HL-60 (cell line): Measurements from ENCODE around the gene GALNT17.

Experiments used
- DNase-seq, 2 experiments: peaks; one replicate each; pipeline ENCODE4 v3.0.0-alpha.2; 2010 to 2020; ENCODE audit warnings: low read depth in 1 of 2, low spot score in 1 of 2
- H3K27ac ChIP-seq: fragments of 250-450 bp; sonication (Bioruptor Pico); replicated peaks from 2 replicates; pipeline ENCODE4 v1.5.1; 2020; ENCODE audit warnings: mild to moderate bottlenecking, moderate library complexity
- H3K27me3 ChIP-seq: fragments of 250-450 bp; sonication (Bioruptor Pico); 2 replicates; pipeline ENCODE4 v1.5.1; 2021; ENCODE audit warnings: mild to moderate bottlenecking, moderate library complexity; ENCODE audit not compliant: insufficient read depth, poor library complexity, severe bottlenecking
- H3K4me3 ChIP-seq: replicated peaks from 2 replicates; pipeline ENCODE4 v1.5.1; 2011; ENCODE audit warnings: mild to moderate bottlenecking, control low read depth, low read length; ENCODE audit not compliant: insufficient read depth
- CTCF ChIP-seq: IDR thresholded peaks from one replicate; pipeline ENCODE4 v1.5.1; 2011; ENCODE audit warnings: low read length, control low read depth, inconsistent platforms; ENCODE audit not compliant: insufficient read depth
- GABPA ChIP-seq: IDR thresholded peaks from 2 replicates; pipeline ENCODE4 v1.6.1; 2012; ENCODE audit warnings: low read depth
- POLR2AphosphoS5 ChIP-seq: IDR thresholded peaks from 2 replicates; pipeline ENCODE4 v1.6.1; 2012; ENCODE audit warnings: low read depth
- REST ChIP-seq: IDR thresholded peaks from 2 replicates; pipeline ENCODE4 v1.6.1; 2012; ENCODE audit warnings: low read depth; ENCODE audit not compliant: insufficient replicate concordance
- SPI1 ChIP-seq: IDR thresholded peaks from 2 replicates; pipeline ENCODE4 v1.6.1; 2012; ENCODE audit warnings: low read depth, mild to moderate bottlenecking, borderline replicate concordance

Gene GALNT17

GRCh38 chr7:71661671-71662224 lies 529.8 kb downstream of the GALNT17 start:
- no peak overlapping the region for H3K4me3 ChIP-seq
- TF ChIP-seq CTCF (no peak), SPI1 (no peak), POLR2AphosphoS5 (no peak), GABPA (no peak), REST (no peak)
- no peak for DNase-seq
- H3K27ac ChIP-seq = no peak overlapping the region
- H3K27me3 ChIP-seq = no peaks in the 10 kb centered on the region

GRCh38 chr7:71665716-71666115 lies 533.8 kb downstream of the GALNT17 start:
- Histone ChIP-seq H3K27me3 (no peaks in the 10 kb centered on the region), H3K27ac (no peak overlapping the region), H3K4me3 (no peak overlapping the region)
- TF ChIP-seq SPI1 (no peak), REST (no peak), GABPA (no peak), POLR2AphosphoS5 (no peak), CTCF (no peak)
- no peak for DNase-seq

GRCh38 chr7:71668572-71668971 lies 536.6 kb downstream of the GALNT17 start:
- no peak for TF ChIP-seq CTCF
- no peak for TF ChIP-seq REST
- no peak for TF ChIP-seq SPI1
- TF ChIP-seq GABPA = no peak
- TF ChIP-seq POLR2AphosphoS5 = no peak
- H3K27ac ChIP-seq = no peak overlapping the region
- H3K4me3 ChIP-seq = no peak overlapping the region
- H3K27me3 ChIP-seq = no peaks in the 10 kb centered on the region
- DNase-seq = no peak
